ENCODE results near the gene PLEKHA6.

DNA sequence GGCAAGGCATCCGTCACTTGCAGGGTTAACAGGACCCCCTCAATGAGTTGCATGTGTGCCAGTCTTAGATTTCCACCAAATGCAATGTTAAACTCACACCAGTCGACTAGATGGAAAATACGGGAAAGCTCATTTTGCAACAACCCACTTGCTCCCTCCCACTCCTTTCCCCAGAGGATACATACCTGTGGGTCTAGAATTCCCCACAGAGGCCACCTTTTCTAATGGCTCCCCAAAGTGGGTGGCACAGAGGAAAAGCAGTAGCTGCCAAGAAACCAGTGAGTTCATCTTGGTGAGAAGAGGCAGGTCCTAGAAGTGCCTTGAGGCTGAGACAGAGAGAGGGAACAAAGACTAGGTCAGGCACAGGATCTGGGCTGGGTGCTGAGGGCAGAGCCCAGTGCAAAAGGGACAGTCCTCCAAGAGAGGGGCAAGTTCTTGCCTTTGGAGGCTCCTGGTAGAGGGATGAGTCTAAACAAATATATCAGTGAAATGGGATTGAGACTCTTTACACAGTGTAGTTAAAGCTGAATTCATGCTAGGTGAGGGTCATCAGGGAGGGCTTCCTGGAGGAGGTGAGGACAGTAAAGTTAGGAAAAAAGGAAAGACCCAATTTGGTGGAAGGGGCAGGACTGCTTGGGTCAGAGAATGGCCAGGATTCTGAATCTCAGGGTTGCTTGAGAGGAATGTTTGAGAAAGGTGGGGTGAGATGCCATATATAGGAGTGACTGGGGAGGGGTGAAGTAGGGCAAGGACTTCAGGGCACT lies 167.0 kb downstream of the PLEKHA6 start:
- TF ChIP-seq, protein P1, sequence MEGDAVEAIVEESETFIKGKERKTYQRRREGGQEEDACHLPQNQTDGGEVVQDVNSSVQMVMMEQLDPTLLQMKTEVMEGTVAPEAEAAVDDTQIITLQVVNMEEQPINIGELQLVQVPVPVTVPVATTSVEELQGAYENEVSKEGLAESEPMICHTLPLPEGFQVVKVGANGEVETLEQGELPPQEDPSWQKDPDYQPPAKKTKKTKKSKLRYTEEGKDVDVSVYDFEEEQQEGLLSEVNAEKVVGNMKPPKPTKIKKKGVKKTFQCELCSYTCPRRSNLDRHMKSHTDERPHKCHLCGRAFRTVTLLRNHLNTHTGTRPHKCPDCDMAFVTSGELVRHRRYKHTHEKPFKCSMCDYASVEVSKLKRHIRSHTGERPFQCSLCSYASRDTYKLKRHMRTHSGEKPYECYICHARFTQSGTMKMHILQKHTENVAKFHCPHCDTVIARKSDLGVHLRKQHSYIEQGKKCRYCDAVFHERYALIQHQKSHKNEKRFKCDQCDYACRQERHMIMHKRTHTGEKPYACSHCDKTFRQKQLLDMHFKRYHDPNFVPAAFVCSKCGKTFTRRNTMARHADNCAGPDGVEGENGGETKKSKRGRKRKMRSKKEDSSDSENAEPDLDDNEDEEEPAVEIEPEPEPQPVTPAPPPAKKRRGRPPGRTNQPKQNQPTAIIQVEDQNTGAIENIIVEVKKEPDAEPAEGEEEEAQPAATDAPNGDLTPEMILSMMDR (IDR thresholded peaks at IDR 0.05): no peak
- TF ChIP-seq POLR2AphosphoS5 (IDR thresholded peaks at IDR 0.05; ENCODE audit: low read depth, low read length) (no peak), TCF7L2 (IDR thresholded peaks at IDR 0.05; ENCODE audit: low read depth, low read length) (no peak)
- TF ChIP-seq, protein P2, sequence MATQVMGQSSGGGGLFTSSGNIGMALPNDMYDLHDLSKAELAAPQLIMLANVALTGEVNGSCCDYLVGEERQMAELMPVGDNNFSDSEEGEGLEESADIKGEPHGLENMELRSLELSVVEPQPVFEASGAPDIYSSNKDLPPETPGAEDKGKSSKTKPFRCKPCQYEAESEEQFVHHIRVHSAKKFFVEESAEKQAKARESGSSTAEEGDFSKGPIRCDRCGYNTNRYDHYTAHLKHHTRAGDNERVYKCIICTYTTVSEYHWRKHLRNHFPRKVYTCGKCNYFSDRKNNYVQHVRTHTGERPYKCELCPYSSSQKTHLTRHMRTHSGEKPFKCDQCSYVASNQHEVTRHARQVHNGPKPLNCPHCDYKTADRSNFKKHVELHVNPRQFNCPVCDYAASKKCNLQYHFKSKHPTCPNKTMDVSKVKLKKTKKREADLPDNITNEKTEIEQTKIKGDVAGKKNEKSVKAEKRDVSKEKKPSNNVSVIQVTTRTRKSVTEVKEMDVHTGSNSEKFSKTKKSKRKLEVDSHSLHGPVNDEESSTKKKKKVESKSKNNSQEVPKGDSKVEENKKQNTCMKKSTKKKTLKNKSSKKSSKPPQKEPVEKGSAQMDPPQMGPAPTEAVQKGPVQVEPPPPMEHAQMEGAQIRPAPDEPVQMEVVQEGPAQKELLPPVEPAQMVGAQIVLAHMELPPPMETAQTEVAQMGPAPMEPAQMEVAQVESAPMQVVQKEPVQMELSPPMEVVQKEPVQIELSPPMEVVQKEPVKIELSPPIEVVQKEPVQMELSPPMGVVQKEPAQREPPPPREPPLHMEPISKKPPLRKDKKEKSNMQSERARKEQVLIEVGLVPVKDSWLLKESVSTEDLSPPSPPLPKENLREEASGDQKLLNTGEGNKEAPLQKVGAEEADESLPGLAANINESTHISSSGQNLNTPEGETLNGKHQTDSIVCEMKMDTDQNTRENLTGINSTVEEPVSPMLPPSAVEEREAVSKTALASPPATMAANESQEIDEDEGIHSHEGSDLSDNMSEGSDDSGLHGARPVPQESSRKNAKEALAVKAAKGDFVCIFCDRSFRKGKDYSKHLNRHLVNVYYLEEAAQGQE (IDR thresholded peaks at IDR 0.05; ENCODE audit: insufficient read depth in 1 of 2, low read depth in 2 of 2, low read length in 1 of 2): no peak

Data from Panc1 (cell line).